Umbilical cord (tissue), 2 donors: ENCODE results near the gene KMT5C. TPM values are rescaled to one million over a fixed set of nuclear protein-coding genes. Genes with fewer than 3 reads are reported as not detected.

Experiments
- DNase-seq: peaks from one replicate; pipeline ENCODE4 v3.0.0-alpha.2; 2015; ENCODE audit warnings: low spot score
- total RNA-seq: library from RNA; depleted of rRNA; stranded (reverse); fragments of >200 nt; gene quantifications from one replicate; pipeline ENCODE4 v1.2.3, GENCODE V29; 2014; ENCODE audit warnings: low replicate concordance; ENCODE audit not compliant: insufficient read depth

KMT5C gene
- total RNA-seq, 1 donor from 2014 or later, result 10.6 TPM

GRCh38 chr19:55346725-55347441, 7.2 kb downstream of the KMT5C start:
- DNase-seq, result no peak

- no peak for DNase-seq
Observed at GRCh38 chr19:55347442-55348009, 7.8 kb downstream of the KMT5C start.

- DNase-seq, result no peak
Observed at GRCh38 chr19:55348317-55349034, 8.8 kb downstream of the KMT5C start.

- DNase-seq, result no peak
Observed at GRCh38 chr19:55350620-55351315, 11.1 kb downstream of the KMT5C start.

- no peak for DNase-seq
Observed at GRCh38 chr19:55352040-55352439, 12.4 kb downstream of the KMT5C start.

GRCh38 chr19:55352549-55353145, 13.0 kb downstream of the KMT5C start:
- no peak for DNase-seq

- no peak for DNase-seq
Observed at GRCh38 chr19:55353356-55353802, 13.7 kb downstream of the KMT5C start.

- DNase-seq, result peak; percentile 59
Observed at GRCh38 chr19:55353803-55354697, 14.4 kb downstream of the KMT5C start.

GRCh38 chr19:55354698-55355212, 15.1 kb downstream of the KMT5C start, which contains the start of gene COX6B2:
TSS of gene COX6B2 (minus strand) at chr19:55354719. CDS start at chr19:55354521, 198 bp downstream.
- no peak for DNase-seq

GRCh38 chr19:55355213-55355821, 15.6 kb downstream of the KMT5C start:
- no peak for DNase-seq

GRCh38 chr19:55358493-55358892, 18.8 kb downstream of the KMT5C start:
- no peak for DNase-seq

GRCh38 chr19:55358943-55359908, 19.6 kb downstream of the KMT5C start:
- no peak for DNase-seq

GRCh38 chr19:55360902-55361301, 21.2 kb downstream of the KMT5C start:
- no peak for DNase-seq

GRCh38 chr19:55362174-55362989, 22.7 kb downstream of the KMT5C start:
- no peak for DNase-seq

GRCh38 chr19:55362990-55363716, 23.5 kb downstream of the KMT5C start, which contains the start of gene GARIN5B:
TSS of gene GARIN5B (minus strand) at chr19:55363260. CDS start at chr19:55363066, 194 bp downstream.
- DNase-seq, result no peak

- no peak for DNase-seq
Observed at GRCh38 chr19:55365245-55365644, 25.6 kb downstream of the KMT5C start.

GRCh38 chr19:55365964-55366363, 26.3 kb downstream of the KMT5C start:
- no peak for DNase-seq
